HG03280 (cell line): ENCODE measurements around the gene IFI27L2.

Experiments
- ATAC-seq: cut with Tn5 transposase; IDR thresholded peaks from one replicate; pipeline ENCODE4 v1.9.1; 2021; ENCODE audit warnings: mild to moderate bottlenecking, moderate library complexity; ENCODE audit not compliant: unreplicated experiment

The IFI27L2 gene

GRCh38 chr14:94124582-94125377 lies 4.6 kb downstream of the IFI27L2 start:
- ATAC-seq, result no peak

- no peak for ATAC-seq
Measured at GRCh38 chr14:94123868-94124267, 5.5 kb downstream of the IFI27L2 start.

GRCh38 chr14:94123296-94123695 lies 6.1 kb downstream of the IFI27L2 start:
- no peak for ATAC-seq

GRCh38 chr14:94122438-94122837 lies 7.0 kb downstream of the IFI27L2 start:
- ATAC-seq, result no peak

- no peak for ATAC-seq
Measured at GRCh38 chr14:94121485-94121884, 7.9 kb downstream of the IFI27L2 start.

- no peak for ATAC-seq
Measured at GRCh38 chr14:94120667-94121340, 8.6 kb downstream of the IFI27L2 start.

- ATAC-seq, result no peak
Measured at GRCh38 chr14:94119071-94119470, 10.3 kb downstream of the IFI27L2 start.

- no peak for ATAC-seq
Measured at GRCh38 chr14:94117856-94118255, 11.5 kb downstream of the IFI27L2 start.

GRCh38 chr14:94116701-94117100 lies 12.7 kb downstream of the IFI27L2 start:
- no peak for ATAC-seq

GRCh38 chr14:94115631-94116030 lies 13.8 kb downstream of the IFI27L2 start:
- ATAC-seq, result no peak

GRCh38 chr14:94115058-94115591 lies 14.3 kb downstream of the IFI27L2 start:
- no peak for ATAC-seq

GRCh38 chr14:94114589-94115057 lies 14.8 kb downstream of the IFI27L2 start:
- ATAC-seq, result no peak

- ATAC-seq, result no peak
Measured at GRCh38 chr14:94113908-94114588, 15.4 kb downstream of the IFI27L2 start.

- ATAC-seq, result no peak
Measured at GRCh38 chr14:94113490-94113889, 15.9 kb downstream of the IFI27L2 start.

GRCh38 chr14:94113073-94113472 lies 16.3 kb downstream of the IFI27L2 start:
- ATAC-seq, result no peak

- no peak for ATAC-seq
Measured at GRCh38 chr14:94112513-94113063, 16.8 kb downstream of the IFI27L2 start.

- no peak for ATAC-seq
Measured at GRCh38 chr14:94111276-94112095, 17.9 kb downstream of the IFI27L2 start.

- no peak for ATAC-seq
Measured at GRCh38 chr14:94110552-94111181, 18.7 kb downstream of the IFI27L2 start, which contains the start of gene IFI27. TSS of gene IFI27 (plus strand) at chr14:94110736.

- no peak for ATAC-seq
Measured at GRCh38 chr14:94109915-94110250, 19.5 kb downstream of the IFI27L2 start.

GRCh38 chr14:94104731-94105130 lies 24.7 kb downstream of the IFI27L2 start:
- no peak for ATAC-seq
